Endothelial cell of umbilical vein (primary cell): ENCODE results near the gene IL22RA1. TPM values are rescaled to one million over a fixed set of nuclear protein-coding genes. Genes with fewer than 3 reads are reported as not detected.

Experiments used
- BruUV-seq: library from RNA; stranded (reverse); fragments of 400-500 nt; replicated peaks from 2 replicates; lab custom pipeline; 2021; lab: Mats Ljungman, UMichigan
- CTCF ChIA-PET: fragments of 300-600, 350-600 bp; sonication (Branson Sonifier 250); formaldehyde crosslinking; loops from one replicate; lab custom pipeline; 2021; ENCODE audit warnings: antibody characterized with exemption, inconsistent platforms; lab: Charles Lee
- POLR2A ChIA-PET: fragments of 300-600, 350-600 bp; sonication (Branson Sonifier 250); formaldehyde crosslinking; loops from one replicate; lab custom pipeline; 2021; ENCODE audit warnings: antibody characterized with exemption, inconsistent platforms; lab: Charles Lee
- DNase-seq: peaks from one replicate; pipeline ENCODE4 v3.0.0-alpha.2; 2011; ENCODE audit warnings: low read depth, low spot score
- FAIRE-seq: peaks from 2 replicates; lab custom pipeline; 2011; peaks lifted over from hg19 to GRCh38; lab: Jason Lieb, UNC
- H2AFZ ChIP-seq: 2 replicates; pipeline ENCODE4 v1.6.0; 2012; ENCODE audit warnings: low read depth, low read length, control low read depth, inconsistent platforms
- H3K27ac ChIP-seq: 2 replicates; pipeline ENCODE4 v1.5.1; 2011; ENCODE audit warnings: low read depth, mild to moderate bottlenecking, control low read depth, low read length, moderate library complexity; ENCODE audit not compliant: insufficient read depth
- H3K27me3 ChIP-seq, 2 experiments: 2 replicates each; pipeline versions ENCODE4 v1.6.0 to v1.6.1; 2011; ENCODE audit warnings: low read length in 2 of 2, mixed read lengths in 1 of 2; ENCODE audit not compliant: control insufficient read depth in 2 of 2, insufficient read depth in 2 of 2
- H3K36me3 ChIP-seq, 2 experiments: 2 replicates in 1 of 2; 3 replicates in 1 of 2; pipeline ENCODE4 v1.5.1; 2011; ENCODE audit warnings: low read length in 2 of 2, mild to moderate bottlenecking in 1 of 2, moderate library complexity in 1 of 2; ENCODE audit not compliant: control insufficient read depth in 2 of 2, insufficient read depth in 2 of 2; ENCODE audit errors: extremely low read depth in 1 of 2
- H3K4me1 ChIP-seq: 3 replicates; pipeline ENCODE4 v1.5.1; 2011; ENCODE audit warnings: mild to moderate bottlenecking, low read length; ENCODE audit not compliant: control insufficient read depth, insufficient read depth; ENCODE audit errors: extremely low read depth
- H3K4me2 ChIP-seq: 2 replicates; pipeline ENCODE4 v1.6.1; 2011; ENCODE audit warnings: low read length, control low read depth, mixed read lengths; ENCODE audit not compliant: insufficient read depth
- H3K4me3 ChIP-seq, 3 experiments: fragments of 200-600 bp in 1 of 3; sonication (generic), shearing (Covaris generic) in 1 of 3; replicated peaks in 1 of 3; 2 replicates each; pipeline ENCODE4 v1.5.1; 2011 to 2016; ENCODE audit warnings: control low read depth in 3 of 3, low read length in 3 of 3, mild to moderate bottlenecking in 2 of 3, inconsistent platforms in 1 of 3, low read depth in 1 of 3, moderate library complexity in 1 of 3; ENCODE audit not compliant: insufficient read depth in 1 of 3
- H3K79me2 ChIP-seq: 2 replicates; pipeline ENCODE4 v1.6.0; 2012; ENCODE audit warnings: low read length, inconsistent platforms; ENCODE audit not compliant: control insufficient read depth, insufficient read depth
- H3K9ac ChIP-seq: replicated peaks from 2 replicates; pipeline ENCODE3; 2011; ENCODE audit warnings: low read length, control low read depth; ENCODE audit not compliant: insufficient read depth; ENCODE audit errors: extremely low read depth
- H3K9me1 ChIP-seq: replicated peaks from 3 replicates; pipeline ENCODE4 v1.6.0; 2011; ENCODE audit warnings: mild to moderate bottlenecking, low read length; ENCODE audit not compliant: control insufficient read depth, insufficient read depth; ENCODE audit errors: extremely low read depth
- H3K9me3 ChIP-seq: replicated peaks from 2 replicates; pipeline ENCODE4 v1.5.1; 2012; ENCODE audit warnings: low read length, inconsistent platforms; ENCODE audit not compliant: control insufficient read depth, insufficient read depth
- H4K20me1 ChIP-seq: replicated peaks from 2 replicates; pipeline ENCODE3; 2011; ENCODE audit warnings: mild to moderate bottlenecking, low read length; ENCODE audit not compliant: control insufficient read depth, insufficient read depth; ENCODE audit errors: extremely low read depth
- EZH2 ChIP-seq: IDR thresholded peaks from 2 replicates; pipeline ENCODE4 v1.6.1; 2012; ENCODE audit warnings: borderline replicate concordance, low read depth, mild to moderate bottlenecking, moderate library complexity, low read length, inconsistent platforms; ENCODE audit not compliant: severe bottlenecking
- FOS ChIP-seq: IDR thresholded peaks from 2 replicates; pipeline ENCODE4 v1.6.1; 2011; ENCODE audit warnings: mild to moderate bottlenecking, low read length, moderate library complexity, borderline replicate concordance; ENCODE audit not compliant: insufficient read depth
- GATA2 ChIP-seq: IDR thresholded peaks from 2 replicates; pipeline ENCODE4 v1.7.0; 2011; ENCODE audit warnings: low read depth, mild to moderate bottlenecking, moderate library complexity, mixed read lengths, low read length; ENCODE audit not compliant: insufficient read length, insufficient read depth
- JUN ChIP-seq: IDR thresholded peaks from 2 replicates; pipeline ENCODE4 v1.6.1; 2011; ENCODE audit warnings: borderline replicate concordance, low read depth; ENCODE audit not compliant: insufficient read length, insufficient read depth
- MYC ChIP-seq: IDR thresholded peaks from one replicate; pipeline ENCODE4 v1.6.1; 2011; ENCODE audit warnings: mild to moderate bottlenecking, low read depth, low read length
- POLR2A ChIP-seq: IDR thresholded peaks from 2 replicates; pipeline ENCODE4 v1.6.1; 2012; ENCODE audit warnings: low read depth, mild to moderate bottlenecking, control low read depth, low read length
- POLR2AphosphoS5 ChIP-seq: IDR thresholded peaks from 2 replicates; pipeline ENCODE4 v1.6.1; 2012; ENCODE audit warnings: low read depth, mild to moderate bottlenecking, control low read depth, low read length, moderate library complexity; ENCODE audit not compliant: insufficient read depth
- dilution Hi-C: fragments of 300-500 bp; cut with MboI; formaldehyde crosslinking; loops from one replicate; pipeline ENCODE4 v1.15.0; 2019; ENCODE audit warnings: low sequenced_read_pairs; ENCODE audit not compliant: extremely low pct_ligation_motif_present
- intact Hi-C: fragments of 100-400 bp; cut with micrococcal nuclease; formaldehyde crosslinking; loops from one replicate; pipeline ENCODE4 v1.10.0; 2022
- polyA plus RNA-seq, 4 experiments: library from polyadenylated mRNA; depleted of rRNA in 3 of 4; stranded (reverse) in 3 of 4; unstranded in 1 of 4; fragments of >200 nt; gene quantifications; 2 replicates each; pipeline versions ENCODE4 v1.2.1 to v1.2.3, GENCODE V29; 2011 to 2012; ENCODE audit warnings: missing spikeins in 1 of 4
- total RNA-seq: library from RNA; stranded (reverse); gene quantifications from 2 replicates; pipeline ENCODE4 v1.2.3, GENCODE V29; 2021
- TF ChIP-seq, protein P1 (sequence below): IDR thresholded peaks from 2 replicates; pipeline ENCODE4 v1.6.1; 2011; ENCODE audit not compliant: insufficient read depth, insufficient read length
- TF ChIP-seq, protein P2 (sequence below), 2 donors: IDR thresholded peaks; 1 replicate in 1 of 2; 2 replicates in 1 of 2; pipeline ENCODE4 v1.5.1; 2011; ENCODE audit warnings: low read length in 2 of 2, mild to moderate bottlenecking in 2 of 2, moderate library complexity in 2 of 2, control low read depth in 1 of 2, inconsistent platforms in 1 of 2, low read depth in 1 of 2; ENCODE audit not compliant: insufficient read depth in 1 of 2; ENCODE audit errors: extremely low read depth in 1 of 2

IL22RA1 gene
- total and polyA plus RNA-seq, 2 donors (not counting 3 experiments of a cell fraction or from before 2014, with no cell fraction given): not detected

DNA sequence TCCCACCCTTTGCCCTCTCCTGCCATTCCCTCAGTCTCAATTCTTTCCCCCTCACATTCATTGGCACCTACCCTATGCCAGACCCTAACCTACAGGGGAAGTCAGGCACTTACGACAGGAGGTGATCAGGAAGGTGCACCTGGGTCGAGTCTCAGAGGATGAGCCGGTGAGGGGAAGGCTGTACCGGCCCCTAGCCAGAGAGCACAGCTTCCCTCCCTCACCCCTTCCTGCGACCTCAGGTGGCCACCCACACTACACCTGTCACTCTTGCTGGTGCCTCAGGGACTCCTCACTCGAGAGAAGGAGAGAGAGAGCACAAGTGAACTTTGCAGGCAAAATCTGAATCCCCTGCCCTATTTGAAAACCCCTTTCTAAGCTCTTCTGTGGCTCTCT lies 29.3 kb downstream of the IL22RA1 start:
- no TSS peak for BruUV-seq
- H3K4me2 ChIP-seq: no peak overlapping the region
- no peaks in the 10 kb centered on the region for H3K9me3 ChIP-seq
- H3K36me3 ChIP-seq: no peaks in the 10 kb centered on the region
- CTCF ChIA-PET: interaction anchor here (3.0 kb wide), 1 partner anchor 42 kb away, joined by 45 read pairs; no protein-coding TSS in a partner anchor
- peaks cover 0 to 2% of the 10 kb centered on the region in 2 experiments for H3K27me3 ChIP-seq
- no peak for FAIRE-seq
- no peak overlapping the region for H3K9ac ChIP-seq
- intact Hi-C loops: loop anchor here (5.0 kb wide), 1 partner anchor 156 kb away; the partner anchor contains the start of gene PNRC2
- TF ChIP-seq FOS (no peak), MYC (no peak), EZH2 (no peak), JUN (no peak), POLR2AphosphoS5 (no peak), GATA2 (no peak), POLR2A (no peak)
- TF ChIP-seq, protein P1, sequence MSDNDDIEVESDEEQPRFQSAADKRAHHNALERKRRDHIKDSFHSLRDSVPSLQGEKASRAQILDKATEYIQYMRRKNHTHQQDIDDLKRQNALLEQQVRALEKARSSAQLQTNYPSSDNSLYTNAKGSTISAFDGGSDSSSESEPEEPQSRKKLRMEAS: no peak
- TF ChIP-seq, protein P2, sequence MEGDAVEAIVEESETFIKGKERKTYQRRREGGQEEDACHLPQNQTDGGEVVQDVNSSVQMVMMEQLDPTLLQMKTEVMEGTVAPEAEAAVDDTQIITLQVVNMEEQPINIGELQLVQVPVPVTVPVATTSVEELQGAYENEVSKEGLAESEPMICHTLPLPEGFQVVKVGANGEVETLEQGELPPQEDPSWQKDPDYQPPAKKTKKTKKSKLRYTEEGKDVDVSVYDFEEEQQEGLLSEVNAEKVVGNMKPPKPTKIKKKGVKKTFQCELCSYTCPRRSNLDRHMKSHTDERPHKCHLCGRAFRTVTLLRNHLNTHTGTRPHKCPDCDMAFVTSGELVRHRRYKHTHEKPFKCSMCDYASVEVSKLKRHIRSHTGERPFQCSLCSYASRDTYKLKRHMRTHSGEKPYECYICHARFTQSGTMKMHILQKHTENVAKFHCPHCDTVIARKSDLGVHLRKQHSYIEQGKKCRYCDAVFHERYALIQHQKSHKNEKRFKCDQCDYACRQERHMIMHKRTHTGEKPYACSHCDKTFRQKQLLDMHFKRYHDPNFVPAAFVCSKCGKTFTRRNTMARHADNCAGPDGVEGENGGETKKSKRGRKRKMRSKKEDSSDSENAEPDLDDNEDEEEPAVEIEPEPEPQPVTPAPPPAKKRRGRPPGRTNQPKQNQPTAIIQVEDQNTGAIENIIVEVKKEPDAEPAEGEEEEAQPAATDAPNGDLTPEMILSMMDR (IDR thresholded peaks at IDR 0.05; ENCODE audit: extremely low read depth in 1 of 2, insufficient read depth in 1 of 2, low read depth in 1 of 2, low read length in 2 of 2): no peak
- peaks cover 17% of the 10 kb centered on the region for H3K4me1 ChIP-seq
- H4K20me1 ChIP-seq: no peaks in the 10 kb centered on the region
- no peak overlapping the region for H3K4me3 ChIP-seq
- H3K27ac ChIP-seq: no peak overlapping the region
- dilution Hi-C loops: no loop called here
- H2AFZ ChIP-seq: no peak overlapping the region
- DNase-seq: no peak
- POLR2A ChIA-PET: no interaction called here
- H3K9me1 ChIP-seq: no peaks in the 10 kb centered on the region
- no peaks in the 10 kb centered on the region for H3K79me2 ChIP-seq
